Endodermal cell (in vitro differentiated cells): Measurements from ENCODE around the gene ARMH1. TPM values are rescaled to one million over a fixed set of nuclear protein-coding genes. Genes with fewer than 3 reads are reported as not detected.

Experiments
- DNase-seq: peaks from one replicate; pipeline ENCODE4 v3.0.0-alpha.2; 2017
- H3K27ac ChIP-seq: 2 replicates; pipeline ENCODE4 v1.5.1; 2013; ENCODE audit warnings: mild to moderate bottlenecking, low read depth, low read length, moderate library complexity
- H3K27me3 ChIP-seq: 2 replicates; pipeline ENCODE4 v1.6.1; 2013; ENCODE audit warnings: mild to moderate bottlenecking, low read length, moderate library complexity; ENCODE audit not compliant: insufficient read depth, control insufficient read depth, poor library complexity, severe bottlenecking
- H3K36me3 ChIP-seq: 2 replicates; pipeline ENCODE4 v1.7.0; 2013; ENCODE audit warnings: mild to moderate bottlenecking, low read length, moderate library complexity; ENCODE audit not compliant: control insufficient read depth, insufficient read depth
- H3K4me1 ChIP-seq: one replicate; pipeline ENCODE4 v1.7.0; 2013; ENCODE audit warnings: low read length; ENCODE audit not compliant: control insufficient read depth, insufficient read depth
- H3K4me3 ChIP-seq: 2 replicates; pipeline ENCODE4 v1.5.1; 2013; ENCODE audit warnings: mild to moderate bottlenecking, low read length, moderate library complexity
- H3K9ac ChIP-seq: 2 replicates; pipeline ENCODE4 v1.6.1; 2013; ENCODE audit warnings: mild to moderate bottlenecking, low read length, moderate library complexity; ENCODE audit not compliant: poor library complexity, severe bottlenecking; ENCODE audit errors: extremely low read depth
- H3K9me3 ChIP-seq: 2 replicates; pipeline ENCODE4 v1.6.1; 2013; ENCODE audit warnings: mild to moderate bottlenecking, low read length, moderate library complexity; ENCODE audit not compliant: control insufficient read depth
- H3K27ac Mint-ChIP-seq: 2 replicates; pipeline ENCODE4 v1.8.0; 2020; ENCODE audit warnings: mixed read lengths
- H3K27me3 Mint-ChIP-seq: 2 replicates; pipeline ENCODE4 v1.8.0; 2021; ENCODE audit warnings: mild to moderate bottlenecking, mixed read lengths; ENCODE audit not compliant: insufficient read depth
- H3K36me3 Mint-ChIP-seq: 2 replicates; pipeline ENCODE4 v1.8.0; 2020; ENCODE audit warnings: low read depth, mixed read lengths
- H3K4me1 Mint-ChIP-seq: 2 replicates; pipeline ENCODE4 v1.8.0; 2020; ENCODE audit warnings: mixed read lengths
- H3K4me3 Mint-ChIP-seq: 2 replicates; pipeline ENCODE4 v1.8.0; 2020; ENCODE audit warnings: mild to moderate bottlenecking, moderate library complexity, mixed read lengths
- H3K9me3 Mint-ChIP-seq: 2 replicates; pipeline ENCODE4 v1.8.0; 2020; ENCODE audit warnings: mild to moderate bottlenecking, mixed read lengths
- CTCF ChIP-seq: fragments of 200-600 bp; sonication (generic); conservative IDR thresholded peaks from 2 replicates; pipeline ENCODE4 v1.5.0; 2021; ENCODE audit warnings: antibody characterized with exemption, mild to moderate bottlenecking
- WGBS, 2 experiments: methylation state at CpG; one replicate each; pipeline versions ENCODE4 v1.1.5 to v1.1.7; 2013; ENCODE audit warnings: missing lambda C conversion rate in 2 of 2, mixed read lengths in 1 of 2; ENCODE audit not compliant: insufficient coverage in 1 of 2, insufficient read length in 1 of 2; 5-methylcytosine and 5-hydroxymethylcytosine counted together
- total RNA-seq, 2 donors: library from RNA; stranded (reverse); fragmentation: NEBNext Ultra II Directional in 1 of 2; extraction: Animal tissue kit (Norgen Biotek cat#: 25700) in 1 of 2; gene quantifications; 2 replicates in 1 of 2; 3 replicates in 1 of 2; pipeline ENCODE4 v1.2.1, GENCODE V29; 2021

The ARMH1 gene
- total RNA-seq, 2 donors from 2014 or later = 3.9 to 6.3 TPM

- Histone ChIP-seq H3K9ac (no peak overlapping the region), H3K4me3 (no peak overlapping the region), H3K27me3 (no peaks in the 10 kb centered on the region), H3K9me3 (no peaks in the 10 kb centered on the region), H3K4me1 (no peaks in the 10 kb centered on the region), H3K36me3 (no peaks in the 10 kb centered on the region), H3K27ac (no peak overlapping the region)
- peaks cover 17% of the 10 kb centered on the region for H3K4me1 Mint-ChIP-seq
- peaks cover 2% of the 10 kb centered on the region for H3K9me3 Mint-ChIP-seq
- TF ChIP-seq CTCF = no peak
- H3K27me3 Mint-ChIP-seq = no peaks in the 10 kb centered on the region
- H3K27ac Mint-ChIP-seq = no peak overlapping the region
- DNase-seq = no peak
- 92 to 100% methylated on average over 2 to 5 of the region's 5 CpGs for WGBS, 2 experiments
- peaks cover 15% of the 10 kb centered on the region for H3K36me3 Mint-ChIP-seq
- no peak overlapping the region for H3K4me3 Mint-ChIP-seq
Observed at GRCh38 chr1:44679468-44679867, 5.0 kb downstream of the ARMH1 start.

- Histone ChIP-seq H3K4me1 (no peaks in the 10 kb centered on the region), H3K27me3 (no peaks in the 10 kb centered on the region), H3K9me3 (no peaks in the 10 kb centered on the region), H3K36me3 (no peaks in the 10 kb centered on the region), H3K9ac (no peak overlapping the region), H3K27ac (no peak overlapping the region), H3K4me3 (no peak overlapping the region)
- Mint-ChIP-seq H3K27ac (peak overlapping the region; percentile 53), H3K9me3 (peaks cover 2% of the 10 kb centered on the region), H3K4me3 (no peak overlapping the region), H3K4me1 (peaks cover 13% of the 10 kb centered on the region), H3K27me3 (no peaks in the 10 kb centered on the region), H3K36me3 (peaks cover 15% of the 10 kb centered on the region)
- no peak for DNase-seq
- no peak for TF ChIP-seq CTCF
- 87 to 98% methylated on average over 9 to 13 of the region's 14 CpGs for WGBS, 2 experiments
Observed at GRCh38 chr1:44681905-44682882, 7.7 kb downstream of the ARMH1 start.

GRCh38 chr1:44682883-44683265 lies 8.4 kb downstream of the ARMH1 start:
- no peaks in the 10 kb centered on the region for H3K27me3 Mint-ChIP-seq
- Histone ChIP-seq H3K27me3 (no peaks in the 10 kb centered on the region), H3K9me3 (no peaks in the 10 kb centered on the region), H3K4me3 (no peak overlapping the region), H3K27ac (no peak overlapping the region), H3K36me3 (no peaks in the 10 kb centered on the region), H3K4me1 (no peaks in the 10 kb centered on the region), H3K9ac (no peak overlapping the region)
- TF ChIP-seq CTCF = no peak
- no peak for DNase-seq
- H3K4me3 Mint-ChIP-seq = no peak overlapping the region
- H3K36me3 Mint-ChIP-seq = peaks cover 15% of the 10 kb centered on the region
- WGBS, 2 experiments = 90 to 96% methylated on average over 3 of the region's 3 CpGs
- H3K4me1 Mint-ChIP-seq = peaks cover 13% of the 10 kb centered on the region
- no peak overlapping the region for H3K27ac Mint-ChIP-seq
- H3K9me3 Mint-ChIP-seq = peaks cover 2% of the 10 kb centered on the region
